NCI-H345 (cell line): ENCODE measurements around the gene TTLL11.

Source experiments
- DNase-seq: peaks from one replicate; lab custom pipeline; 2025; lab: John Stamatoyannopoulos, UW

TTLL11 gene

GRCh38 chr9:122092611-122093506 lies at the start of gene TTLL11:
Gene TTLL11 (minus strand): TSS chr9:122093308. CDS start chr9:122093148, 160 bp downstream.
- DNase-seq = peak; percentile 92

DNA sequence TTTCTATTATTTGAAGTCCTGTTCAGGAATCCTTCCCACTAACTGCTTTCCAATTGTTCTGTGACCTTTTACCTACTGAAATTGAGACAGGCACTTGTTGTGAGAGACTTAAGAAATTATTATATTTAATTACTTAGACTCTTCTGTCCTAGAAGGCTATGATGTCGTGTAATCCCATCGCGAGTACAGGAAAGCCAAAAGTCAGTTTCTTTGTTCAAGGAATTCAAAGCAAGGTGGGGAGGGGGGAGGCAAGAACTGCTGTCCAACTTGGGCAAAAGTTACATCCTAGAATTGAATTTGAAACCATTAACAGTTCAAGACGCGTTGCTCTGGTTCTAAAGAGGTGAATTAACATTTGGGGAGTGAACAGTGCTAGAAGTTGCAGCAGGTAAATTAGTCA lies 48.6 kb upstream of the TTLL11 start:
- no peak for DNase-seq

DNA sequence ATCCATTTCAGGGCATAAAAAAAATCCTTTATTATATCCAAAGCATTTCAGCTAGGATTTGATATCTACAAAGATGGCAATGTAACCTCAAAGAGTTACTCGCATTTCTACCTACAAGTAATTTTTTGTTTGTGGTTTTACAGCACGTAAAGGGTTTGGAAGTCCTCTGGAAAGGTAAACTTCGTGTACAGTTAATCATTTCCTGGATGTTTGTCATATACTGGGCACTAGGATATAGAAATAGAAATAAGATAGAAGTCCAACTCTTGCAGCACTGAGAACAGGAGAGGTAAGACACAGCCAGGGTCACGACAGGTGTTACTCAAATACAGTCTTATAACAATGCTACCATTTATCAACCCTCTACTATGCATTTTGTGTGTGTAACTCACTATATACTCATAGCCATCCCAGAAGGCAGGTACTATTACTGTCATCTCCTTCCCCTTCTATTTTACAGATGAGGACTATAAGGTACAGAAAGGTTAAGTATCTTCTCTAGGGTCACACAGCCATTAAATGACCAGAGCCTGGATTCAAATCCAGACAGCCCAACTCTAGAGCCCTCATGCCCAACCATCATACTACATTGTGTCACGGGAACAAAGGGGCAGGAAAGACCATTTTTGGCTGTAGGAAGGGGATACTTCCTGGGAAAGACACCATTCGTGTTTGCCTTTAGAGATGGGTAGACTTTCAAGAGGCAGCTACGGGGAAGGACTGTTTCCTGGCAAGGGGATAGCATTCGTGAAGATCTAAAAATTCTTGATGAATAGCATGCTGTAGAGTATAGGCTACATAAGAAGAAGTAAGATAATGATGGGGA lies 47.5 kb upstream of the TTLL11 start:
- no peak for DNase-seq

DNA sequence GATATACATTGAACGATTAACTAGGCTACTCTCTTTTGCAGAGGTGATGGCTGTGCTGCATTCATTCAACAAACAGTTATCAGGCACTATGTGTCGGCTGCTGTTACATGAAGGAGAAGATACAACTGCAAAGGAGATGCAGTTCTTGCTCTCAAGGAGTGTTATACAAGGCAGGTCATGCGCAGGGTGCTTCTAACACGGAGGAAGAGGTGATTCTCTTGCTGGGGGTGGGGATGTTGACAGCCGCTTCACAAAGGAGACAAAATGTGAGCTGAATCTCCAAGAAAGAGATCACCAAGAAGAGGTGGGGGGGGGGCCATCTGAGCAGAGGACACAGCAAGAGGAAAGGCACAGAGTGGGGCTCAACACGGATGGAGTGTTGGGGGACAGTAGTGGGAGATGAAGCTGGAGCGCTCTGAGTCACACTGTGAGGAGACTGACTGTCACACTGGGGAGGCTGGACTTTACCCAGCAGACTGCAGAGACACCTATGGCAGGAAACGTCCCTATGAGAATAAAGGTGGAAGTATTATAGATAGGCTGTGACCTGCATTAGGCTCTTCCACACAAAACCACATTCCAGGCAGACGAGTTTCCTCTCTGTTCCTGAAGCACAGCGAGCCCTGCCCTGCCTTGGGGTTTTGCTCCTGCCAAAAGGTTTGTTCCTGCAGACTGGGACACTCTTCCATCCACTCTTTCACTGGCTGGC lies 45.6 kb upstream of the TTLL11 start:
- DNase-seq = no peak

- DNase-seq = no peak
Observed at GRCh38 chr9:122135529-122135859, 42.4 kb upstream of the TTLL11 start.

GRCh38 chr9:122134822-122135528 lies 41.9 kb upstream of the TTLL11 start:
- no peak for DNase-seq

DNA sequence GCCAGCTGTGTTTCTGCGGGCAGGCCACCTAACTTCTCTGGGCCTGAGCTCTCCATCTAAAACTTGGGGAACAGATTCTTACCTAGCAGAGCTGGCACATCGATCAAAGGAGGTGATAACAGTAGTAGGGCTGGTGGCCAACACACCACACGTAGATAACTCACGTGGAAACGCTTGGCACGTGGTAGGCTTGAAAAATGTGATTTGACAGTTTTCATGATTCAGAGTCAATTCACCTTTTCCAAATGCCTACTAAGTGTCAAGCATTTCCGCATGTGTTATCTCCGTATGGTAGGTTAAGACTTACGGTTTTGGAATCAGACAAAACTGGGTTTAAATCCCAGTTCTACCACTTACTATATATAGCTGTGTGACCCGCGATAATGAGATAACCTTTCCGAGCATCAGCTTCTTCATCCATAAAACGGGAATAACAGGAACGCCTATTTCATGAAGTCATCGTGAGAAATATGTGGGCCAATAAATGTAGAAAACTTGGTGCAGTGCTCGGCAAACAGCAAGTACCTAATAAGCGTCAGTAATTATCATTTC lies 41.0 kb upstream of the TTLL11 start:
- DNase-seq = no peak

DNA sequence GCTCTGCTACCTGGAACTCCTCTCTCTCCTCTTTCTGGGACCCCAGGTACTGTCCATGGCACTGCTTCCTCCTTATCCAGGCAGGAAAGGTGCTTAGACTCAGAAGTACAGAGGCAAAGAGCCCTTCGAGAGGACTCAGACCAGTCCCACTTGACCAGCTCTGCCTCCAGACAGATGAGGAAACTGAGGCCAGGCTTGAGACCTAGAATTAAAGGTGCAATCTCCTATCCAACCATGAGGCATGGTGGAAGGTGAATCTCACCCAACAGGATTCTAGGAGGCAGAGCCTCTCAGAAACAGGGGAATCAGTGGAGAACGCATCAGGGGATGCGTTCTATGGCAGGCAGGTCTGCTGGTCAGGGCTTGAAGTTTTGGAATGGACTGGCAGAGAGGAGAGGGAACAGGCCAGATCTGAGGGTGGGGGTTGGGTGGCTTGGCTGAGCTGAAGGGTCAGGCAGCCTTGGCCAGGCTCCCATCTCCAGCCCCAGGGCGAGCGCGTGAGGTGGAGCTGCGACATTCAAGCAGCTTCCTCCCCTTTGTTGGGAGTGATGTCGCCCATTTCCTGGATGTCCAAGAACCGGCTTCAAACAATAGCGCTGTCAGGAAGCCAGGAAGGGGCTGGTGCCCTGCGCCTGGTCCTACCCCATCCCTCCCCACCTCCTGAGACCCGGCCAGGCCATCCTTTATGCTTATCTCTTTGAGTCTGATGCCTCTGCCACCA lies 40.3 kb upstream of the TTLL11 start:
- no peak for DNase-seq

DNA sequence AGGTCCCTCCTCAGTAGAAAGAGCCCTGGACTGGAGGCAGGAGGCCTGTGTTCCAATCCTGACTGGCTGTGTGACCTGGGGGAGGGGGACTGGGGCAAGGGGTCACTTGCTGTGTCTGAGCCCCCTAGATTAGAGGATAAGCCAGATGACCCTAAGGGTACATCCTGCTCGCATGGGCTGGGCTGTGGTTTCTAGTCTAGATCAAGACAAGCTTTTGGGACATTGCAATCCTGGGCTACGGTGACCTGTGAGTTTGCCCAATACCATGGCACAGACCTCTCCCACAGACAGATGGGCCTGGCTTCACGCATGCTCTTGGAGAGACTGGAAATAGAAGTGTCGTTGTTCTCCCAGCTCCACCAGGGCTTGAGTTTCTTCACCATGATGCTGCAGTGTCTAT lies 39.4 kb upstream of the TTLL11 start:
- no peak for DNase-seq

- peak; percentile 54 for DNase-seq
Observed at GRCh38 chr9:122131401-122132001, 38.4 kb upstream of the TTLL11 start.

DNA sequence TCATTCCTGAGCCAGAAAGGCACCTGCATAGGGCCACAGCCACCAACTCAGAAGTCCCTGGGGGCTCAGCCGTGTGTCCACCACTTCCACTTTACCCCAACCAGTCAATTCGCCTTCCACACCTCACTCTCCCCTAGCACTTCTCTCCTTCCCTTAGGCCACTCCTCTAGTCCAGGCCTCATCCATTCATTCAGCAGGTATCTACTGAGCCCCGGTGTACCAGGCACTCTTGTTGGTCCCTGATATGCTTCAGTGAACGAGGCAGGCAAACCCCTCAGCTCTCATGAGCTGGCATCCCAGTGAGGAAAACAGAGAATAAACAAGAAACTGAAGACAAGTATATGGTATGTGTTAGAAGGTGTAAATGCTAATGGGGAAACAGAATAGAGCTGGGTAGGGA lies 37.7 kb upstream of the TTLL11 start:
- DNase-seq = no peak

GRCh38 chr9:122129969-122130368 lies 36.9 kb upstream of the TTLL11 start:
- no peak for DNase-seq

DNA sequence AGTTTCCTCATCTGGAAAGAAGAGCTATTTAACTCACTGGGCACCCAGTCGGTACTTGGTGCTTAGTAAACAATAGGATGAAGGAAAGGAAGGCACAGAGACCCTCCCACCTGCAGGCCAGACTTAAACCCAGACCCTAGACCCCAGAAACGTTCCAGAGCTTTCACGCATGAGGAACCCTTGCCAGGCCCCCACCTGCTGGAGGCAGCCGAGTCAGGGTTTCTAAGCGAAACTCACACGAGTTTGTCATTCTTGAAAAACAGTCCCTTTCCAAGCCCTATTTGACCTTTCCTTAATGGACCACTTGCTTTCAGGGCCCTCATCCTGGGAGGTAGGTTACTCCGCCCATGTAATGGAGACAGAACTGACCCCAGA lies 35.8 kb upstream of the TTLL11 start:
- DNase-seq = no peak

DNA sequence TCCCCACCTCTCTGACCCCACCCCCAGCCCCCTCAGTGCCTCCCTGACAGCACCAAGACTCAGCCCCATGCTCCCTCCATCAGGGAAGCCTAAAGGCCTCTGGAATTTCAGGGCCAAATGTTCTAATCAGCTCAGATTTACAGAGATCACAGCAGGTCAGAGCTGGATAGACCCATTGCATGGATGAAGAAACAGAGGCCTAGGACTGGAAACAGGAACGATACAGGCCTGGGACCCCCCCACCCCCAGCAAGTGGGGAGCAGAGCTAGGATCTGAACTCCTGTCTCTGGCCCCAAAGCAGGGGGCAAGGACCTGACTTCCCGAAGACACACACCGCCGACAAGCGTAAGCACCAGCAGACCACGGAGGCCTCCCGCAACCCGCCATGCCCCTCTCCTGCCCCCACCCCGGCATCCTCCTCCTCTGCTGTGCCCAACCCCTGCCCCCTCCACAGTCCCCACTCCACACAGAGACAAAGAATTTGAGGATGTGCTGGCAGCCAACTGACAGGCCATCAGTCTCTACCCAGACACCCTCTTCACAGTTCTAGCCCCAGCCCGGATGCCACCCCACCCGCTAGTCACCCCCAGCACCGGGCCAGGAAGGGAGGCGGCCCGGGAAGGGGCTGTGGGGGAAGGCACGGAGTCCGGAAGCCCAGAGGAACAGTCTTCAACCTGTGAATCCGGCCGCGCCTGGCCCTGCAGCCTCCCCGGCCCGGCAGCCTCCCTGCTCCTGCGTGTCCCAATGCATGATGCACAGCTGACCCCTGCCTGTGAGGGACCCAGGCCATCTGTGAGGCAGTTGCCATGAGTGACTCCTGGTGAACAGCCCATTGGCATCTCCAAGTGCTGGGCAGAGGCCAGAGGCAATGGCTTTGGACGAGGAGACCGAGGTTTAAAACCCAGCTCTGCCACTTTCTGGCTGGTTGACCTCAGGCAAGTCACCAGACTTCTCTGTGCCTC lies 35.2 kb upstream of the TTLL11 start:
- DNase-seq = no peak

DNA sequence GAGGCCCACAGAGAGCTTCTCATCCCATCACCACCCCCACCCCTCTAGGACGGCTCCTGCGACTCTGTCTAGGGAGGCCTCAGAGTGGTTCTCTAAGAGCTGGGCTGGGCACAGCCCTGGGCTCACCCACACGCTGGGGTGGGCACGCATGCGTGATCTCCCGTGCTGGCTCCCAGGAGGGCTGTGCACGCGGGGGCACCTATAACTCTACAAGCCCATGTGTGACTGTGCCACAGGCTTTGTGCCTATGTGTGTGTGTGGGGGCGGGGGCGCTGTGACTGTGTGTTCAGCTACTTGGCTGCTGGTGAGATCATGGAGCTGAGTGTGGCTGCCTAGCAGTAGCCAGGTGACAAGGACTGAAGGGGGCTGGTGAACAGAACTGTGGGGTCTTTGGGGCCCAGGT lies 34.3 kb upstream of the TTLL11 start:
- DNase-seq = no peak

- DNase-seq = no peak
Observed at GRCh38 chr9:122126331-122127261, 33.5 kb upstream of the TTLL11 start.

- DNase-seq = no peak
Observed at GRCh38 chr9:122125509-122126330, 32.6 kb upstream of the TTLL11 start.
